ENCODE results near the gene CLDN4.
"Not testable (repeated sequence)": the region's sequence is repeated elsewhere in the genome, so short reads cannot be mapped to it uniquely, and the experiment has no call there.

Gene CLDN4

GRCh38 chr7:73823257-73823656 is 7.5 kb upstream of the CLDN4 start:
- no peak for DNase-seq (ENCODE audit: extremely low read depth in 1 of 2, low read depth in 1 of 2)

- DNase-seq (ENCODE audit: extremely low read depth in 1 of 2, low read depth in 1 of 2): no peak
Measured at GRCh38 chr7:73823873-73824592, 6.8 kb upstream of the CLDN4 start.

GRCh38 chr7:73824986-73825385 is 5.8 kb upstream of the CLDN4 start:
- DNase-seq (ENCODE audit: extremely low read depth in 1 of 2, low read depth in 1 of 2): no peak

GRCh38 chr7:73827567-73828106 is 3.2 kb upstream of the CLDN4 start:
- no peak for DNase-seq (ENCODE audit: extremely low read depth in 1 of 2, low read depth in 1 of 2)

- no peak for DNase-seq (ENCODE audit: extremely low read depth in 1 of 2, low read depth in 1 of 2)
Measured at GRCh38 chr7:73828107-73828803, 2.5 kb upstream of the CLDN4 start.

GRCh38 chr7:73828972-73829371 is 1.8 kb upstream of the CLDN4 start:
- no peak for DNase-seq (ENCODE audit: extremely low read depth in 1 of 2, low read depth in 1 of 2)

GRCh38 chr7:73829505-73829904 is 1.3 kb upstream of the CLDN4 start:
- no peak for DNase-seq (ENCODE audit: extremely low read depth in 1 of 2, low read depth in 1 of 2)

GRCh38 chr7:73829921-73830680 is 695 bp upstream of the CLDN4 start:
- no peak for DNase-seq (ENCODE audit: extremely low read depth in 1 of 2, low read depth in 1 of 2)

GRCh38 chr7:73831584-73831833 is 713 bp downstream of the CLDN4 start:
- DNase-seq (ENCODE audit: extremely low read depth in 1 of 2, low read depth in 1 of 2): no peak

GRCh38 chr7:73831834-73832651 is 1.2 kb downstream of the CLDN4 start:
- no peak for DNase-seq (ENCODE audit: extremely low read depth in 1 of 2, low read depth in 1 of 2)

- no peak for DNase-seq (ENCODE audit: extremely low read depth in 1 of 2, low read depth in 1 of 2)
Measured at GRCh38 chr7:73832806-73833205, 2.0 kb downstream of the CLDN4 start.

GRCh38 chr7:73833251-73833919 is 2.6 kb downstream of the CLDN4 start:
- no peak for DNase-seq (ENCODE audit: extremely low read depth in 1 of 2, low read depth in 1 of 2)

- DNase-seq (ENCODE audit: extremely low read depth in 1 of 2, low read depth in 1 of 2): no peak
Measured at GRCh38 chr7:73834626-73835191, 3.9 kb downstream of the CLDN4 start.

- DNase-seq (ENCODE audit: extremely low read depth in 1 of 2, low read depth in 1 of 2): not testable (repeated sequence)
Measured at GRCh38 chr7:73837167-73837566, 6.4 kb downstream of the CLDN4 start.

GRCh38 chr7:73838642-73839041 is 7.8 kb downstream of the CLDN4 start:
- no peak for DNase-seq (ENCODE audit: extremely low read depth in 1 of 2, low read depth in 1 of 2)

- no peak for DNase-seq (ENCODE audit: extremely low read depth in 1 of 2, low read depth in 1 of 2)
Measured at GRCh38 chr7:73839290-73839689, 8.5 kb downstream of the CLDN4 start.

- DNase-seq (ENCODE audit: extremely low read depth in 1 of 2, low read depth in 1 of 2): no peak
Measured at GRCh38 chr7:73839743-73840714, 9.2 kb downstream of the CLDN4 start.

GRCh38 chr7:73840715-73841379 is 10.1 kb downstream of the CLDN4 start:
- DNase-seq (ENCODE audit: extremely low read depth in 1 of 2, low read depth in 1 of 2): no peak
